ENCODE results near the gene SLC5A10.
"Not testable (repeated sequence)": the region's sequence is repeated elsewhere in the genome, so short reads cannot be mapped to it uniquely, and the experiment has no call there.

The SLC5A10 gene

GRCh38 chr17:19031729-19032128 is 79.8 kb downstream of the SLC5A10 start:
- H3K27ac ChIP-seq; DNase-seq (ENCODE audit: low read depth, low spot score): not testable (repeated sequence)

GRCh38 chr17:19032377-19032988 is 80.5 kb downstream of the SLC5A10 start:
- not testable (repeated sequence) for DNase-seq (ENCODE audit: low read depth, low spot score); H3K27ac ChIP-seq

- DNase-seq (ENCODE audit: low read depth, low spot score), result not testable (repeated sequence)
Observed at GRCh38 chr17:19036186-19036585, 84.2 kb downstream of the SLC5A10 start.

GRCh38 chr17:19037547-19037946 is 85.6 kb downstream of the SLC5A10 start:
- not testable (repeated sequence) for H3K27ac ChIP-seq; DNase-seq (ENCODE audit: low read depth, low spot score)

More at GRCh38 chr17:19036186-19036585, 84.2 kb downstream of the SLC5A10 start:
- not testable (repeated sequence) for H3K27ac ChIP-seq

GRCh38 chr17:19038007-19038406 is 86.0 kb downstream of the SLC5A10 start:
- H3K27ac ChIP-seq; DNase-seq (ENCODE audit: low read depth, low spot score): not testable (repeated sequence)

GRCh38 chr17:19038730-19039129 is 86.8 kb downstream of the SLC5A10 start:
- not testable (repeated sequence) for DNase-seq (ENCODE audit: low read depth, low spot score); H3K27ac ChIP-seq

- H3K27ac ChIP-seq; DNase-seq (ENCODE audit: low read depth, low spot score): not testable (repeated sequence)
Observed at GRCh38 chr17:19040350-19040749, 88.4 kb downstream of the SLC5A10 start.

- H3K27ac ChIP-seq, result not testable (repeated sequence)
Observed at GRCh38 chr17:19041871-19042270, 89.9 kb downstream of the SLC5A10 start.

GRCh38 chr17:19042369-19042768 is 90.4 kb downstream of the SLC5A10 start:
- H3K27ac ChIP-seq; DNase-seq (ENCODE audit: low read depth, low spot score): not testable (repeated sequence)

More at GRCh38 chr17:19041871-19042270, 89.9 kb downstream of the SLC5A10 start:
- DNase-seq (ENCODE audit: low read depth, low spot score), result not testable (repeated sequence)

- not testable (repeated sequence) for H3K27ac ChIP-seq; DNase-seq (ENCODE audit: low read depth, low spot score)
Observed at GRCh38 chr17:19043032-19043431, 91.1 kb downstream of the SLC5A10 start.

GRCh38 chr17:19044643-19045042 is 92.7 kb downstream of the SLC5A10 start:
- H3K27ac ChIP-seq; DNase-seq (ENCODE audit: low read depth, low spot score): not testable (repeated sequence)

- not testable (repeated sequence) for H3K27ac ChIP-seq; DNase-seq (ENCODE audit: low read depth, low spot score)
Observed at GRCh38 chr17:19046782-19047375, 94.9 kb downstream of the SLC5A10 start, which contains the start of gene GRAP. TSS of gene GRAP (minus strand) at chr17:19046957. CDS start at chr17:19046926, 31 bp downstream.

- DNase-seq (ENCODE audit: low read depth, low spot score); H3K27ac ChIP-seq: not testable (repeated sequence)
Observed at GRCh38 chr17:19047510-19047909, 95.5 kb downstream of the SLC5A10 start.

GRCh38 chr17:19048826-19049225 is 96.9 kb downstream of the SLC5A10 start:
- not testable (repeated sequence) for H3K27ac ChIP-seq; DNase-seq (ENCODE audit: low read depth, low spot score)

- not testable (repeated sequence) for DNase-seq (ENCODE audit: low read depth, low spot score); H3K27ac ChIP-seq
Observed at GRCh38 chr17:19055447-19055846, 103.5 kb downstream of the SLC5A10 start.

- not testable (repeated sequence) for H3K27ac ChIP-seq; DNase-seq (ENCODE audit: low read depth, low spot score)
Observed at GRCh38 chr17:19062009-19062717, 110.2 kb downstream of the SLC5A10 start.

- not testable (repeated sequence) for DNase-seq (ENCODE audit: low read depth, low spot score)
- peak overlapping the region; percentile 59 for H3K27ac ChIP-seq
Observed at GRCh38 chr17:19062718-19063325, 110.9 kb downstream of the SLC5A10 start.

- DNase-seq (ENCODE audit: low read depth, low spot score), result not testable (repeated sequence)
- H3K27ac ChIP-seq, result peak overlapping the region; percentile 59
Observed at GRCh38 chr17:19063326-19063956, 111.5 kb downstream of the SLC5A10 start.

- not testable (repeated sequence) for H3K27ac ChIP-seq; DNase-seq (ENCODE audit: low read depth, low spot score)
Observed at GRCh38 chr17:19064378-19064777, 112.4 kb downstream of the SLC5A10 start.

Data from epithelial cell of prostate (primary cell).